RKO (cell line): ENCODE data around the gene MAP2K7.
"Not testable (repeated sequence)": the region's sequence is repeated elsewhere in the genome, so short reads cannot be mapped to it uniquely, and the experiment has no call there.

Experiments
- DNase-seq: peaks from one replicate; pipeline ENCODE4 v3.0.0-alpha.2; 2016; ENCODE audit warnings: low spot score

Gene MAP2K7

GRCh38 chr19:7919610-7920518 is 16.2 kb downstream of the MAP2K7 start, which contains the start of gene SNAPC2:
Gene SNAPC2, plus strand, starts transcription at chr19:7920338. Its CDS starts 29 bp downstream, at chr19:7920367.
- peak; percentile 93 for DNase-seq

GRCh38 chr19:7920519-7921301 is 17.0 kb downstream of the MAP2K7 start:
- DNase-seq, result peak; percentile 95

GRCh38 chr19:7921302-7921966 is 17.8 kb downstream of the MAP2K7 start:
- DNase-seq, result no peak

GRCh38 chr19:7921967-7922835 is 18.5 kb downstream of the MAP2K7 start:
- no peak for DNase-seq

GRCh38 chr19:7922836-7923195 is 19.1 kb downstream of the MAP2K7 start:
- DNase-seq, result no peak

GRCh38 chr19:7923295-7924191 is 19.9 kb downstream of the MAP2K7 start:
- DNase-seq, result no peak

GRCh38 chr19:7924241-7924640 is 20.6 kb downstream of the MAP2K7 start:
- no peak for DNase-seq

- DNase-seq, result no peak
Measured at GRCh38 chr19:7924651-7925170, 21.0 kb downstream of the MAP2K7 start.

- peak; percentile 81 for DNase-seq
Measured at GRCh38 chr19:7925171-7925851, 21.6 kb downstream of the MAP2K7 start.

GRCh38 chr19:7926021-7926726 is 22.5 kb downstream of the MAP2K7 start, which contains the start of gene CTXN1:
Gene CTXN1, minus strand, starts transcription at chr19:7926135. Its CDS starts 597 bp downstream, at chr19:7925538.
- peak; percentile 66 for DNase-seq

GRCh38 chr19:7926727-7927604 is 23.3 kb downstream of the MAP2K7 start:
- no peak for DNase-seq

GRCh38 chr19:7927605-7928333 is 24.1 kb downstream of the MAP2K7 start:
- DNase-seq, result no peak

- DNase-seq, result no peak
Measured at GRCh38 chr19:7928334-7928706, 24.6 kb downstream of the MAP2K7 start.

GRCh38 chr19:7928741-7929701 is 25.3 kb downstream of the MAP2K7 start:
- DNase-seq, result peak; percentile 41

GRCh38 chr19:7930030-7930429 is 26.4 kb downstream of the MAP2K7 start:
- DNase-seq, result not testable (repeated sequence)

- DNase-seq, result no peak
Measured at GRCh38 chr19:7930765-7931164, 27.1 kb downstream of the MAP2K7 start.
